ENCODE measurements around the gene HPSE2.

DNA sequence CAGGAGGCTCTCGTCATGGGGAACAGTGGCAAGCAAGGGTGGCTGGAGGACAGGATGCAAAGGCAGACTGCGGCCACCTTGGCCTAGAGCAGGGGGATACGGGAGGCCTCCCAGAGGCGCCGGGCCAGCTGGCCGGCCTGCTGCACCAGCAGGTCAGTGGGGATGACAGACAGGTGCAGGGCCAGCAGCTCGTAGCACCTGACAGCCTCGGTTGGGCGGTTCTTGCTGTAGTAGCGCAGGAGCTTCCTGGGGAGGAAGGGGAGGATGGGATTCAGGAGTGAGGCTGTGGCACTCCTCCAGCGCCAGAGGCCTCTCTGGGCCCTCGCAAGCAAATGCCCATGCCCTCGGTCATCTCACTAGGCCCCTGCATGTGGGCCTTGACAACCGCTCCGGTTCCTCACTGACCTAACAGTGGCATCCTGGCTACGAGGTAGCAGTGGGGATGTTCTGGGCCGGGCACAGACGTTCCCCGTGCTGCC lies 818.1 kb downstream of the HPSE2 start:
- TF ChIP-seq, protein P1, sequence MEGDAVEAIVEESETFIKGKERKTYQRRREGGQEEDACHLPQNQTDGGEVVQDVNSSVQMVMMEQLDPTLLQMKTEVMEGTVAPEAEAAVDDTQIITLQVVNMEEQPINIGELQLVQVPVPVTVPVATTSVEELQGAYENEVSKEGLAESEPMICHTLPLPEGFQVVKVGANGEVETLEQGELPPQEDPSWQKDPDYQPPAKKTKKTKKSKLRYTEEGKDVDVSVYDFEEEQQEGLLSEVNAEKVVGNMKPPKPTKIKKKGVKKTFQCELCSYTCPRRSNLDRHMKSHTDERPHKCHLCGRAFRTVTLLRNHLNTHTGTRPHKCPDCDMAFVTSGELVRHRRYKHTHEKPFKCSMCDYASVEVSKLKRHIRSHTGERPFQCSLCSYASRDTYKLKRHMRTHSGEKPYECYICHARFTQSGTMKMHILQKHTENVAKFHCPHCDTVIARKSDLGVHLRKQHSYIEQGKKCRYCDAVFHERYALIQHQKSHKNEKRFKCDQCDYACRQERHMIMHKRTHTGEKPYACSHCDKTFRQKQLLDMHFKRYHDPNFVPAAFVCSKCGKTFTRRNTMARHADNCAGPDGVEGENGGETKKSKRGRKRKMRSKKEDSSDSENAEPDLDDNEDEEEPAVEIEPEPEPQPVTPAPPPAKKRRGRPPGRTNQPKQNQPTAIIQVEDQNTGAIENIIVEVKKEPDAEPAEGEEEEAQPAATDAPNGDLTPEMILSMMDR (IDR thresholded peaks at IDR 0.05; ENCODE audit: insufficient read depth, low read length, poor library complexity, severe bottlenecking), result no peak
- no peak for TF ChIP-seq EZH2phosphoT487 (conservative IDR thresholded peaks at IDR 0.05; ENCODE audit: low read length)
